ENCODE data around the gene UAP1L1.

DNA sequence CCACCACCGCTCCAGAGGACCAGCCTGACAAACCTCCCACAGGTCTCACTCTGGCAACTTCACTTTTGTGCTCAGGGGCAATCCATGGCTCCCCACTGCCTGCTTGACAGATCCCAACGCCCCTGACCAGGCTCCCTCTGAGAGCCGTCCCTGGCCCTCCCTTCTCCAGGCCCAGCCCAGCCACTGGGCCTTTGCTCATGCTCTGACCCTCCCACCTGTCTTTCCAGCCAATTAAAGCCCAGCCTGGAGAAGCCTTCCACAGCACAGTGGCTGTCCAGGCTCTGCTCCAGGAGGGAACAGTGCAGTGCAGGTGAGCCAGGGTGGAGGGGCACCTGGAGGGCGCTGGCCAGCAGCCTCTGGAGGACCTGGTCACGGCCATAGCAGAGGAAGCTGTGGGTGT, 26.7 kb upstream of the UAP1L1 start:
- TF ChIP-seq CTCF (IDR thresholded peaks at IDR 0.05; ENCODE audit: control extremely low read depth in 1 of 3, insufficient read depth in 1 of 3, low read depth in 1 of 3, low read length in 3 of 3) (no peak), BCL11A (IDR thresholded peaks at IDR 0.05; ENCODE audit: low read depth in 2 of 2, low read length in 2 of 2) (no peak), POLR2A (IDR thresholded peaks at IDR 0.05; ENCODE audit: control extremely low read depth in 1 of 2, low read depth in 2 of 2, low read length in 2 of 2) (no peak), EGR1 (IDR thresholded peaks at IDR 0.05; ENCODE audit: borderline replicate concordance, low read depth, low read length) (no peak), BACH1 (IDR thresholded peaks at IDR 0.05; ENCODE audit: low read length) (no peak), EP300 (IDR thresholded peaks at IDR 0.05; ENCODE audit: borderline replicate concordance in 1 of 2, low read depth in 2 of 2, low read length in 2 of 2) (no peak), ASH2L (IDR thresholded peaks at IDR 0.05; ENCODE audit: low read length) (no peak), SUZ12 (IDR thresholded peaks at IDR 0.05; ENCODE audit: low read length) (no peak)
- TF ChIP-seq, protein P1, sequence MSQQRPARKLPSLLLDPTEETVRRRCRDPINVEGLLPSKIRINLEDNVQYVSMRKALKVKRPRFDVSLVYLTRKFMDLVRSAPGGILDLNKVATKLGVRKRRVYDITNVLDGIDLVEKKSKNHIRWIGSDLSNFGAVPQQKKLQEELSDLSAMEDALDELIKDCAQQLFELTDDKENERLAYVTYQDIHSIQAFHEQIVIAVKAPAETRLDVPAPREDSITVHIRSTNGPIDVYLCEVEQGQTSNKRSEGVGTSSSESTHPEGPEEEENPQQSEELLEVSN (IDR thresholded peaks at IDR 0.05): no peak
